Kidney (tissue), 14 donors: Measurements from ENCODE around the gene PNPLA1. TPM values are rescaled to one million over a fixed set of nuclear protein-coding genes. Genes with fewer than 3 reads are reported as not detected.

Experiments
- DNase-seq, 5 donors: peaks; one replicate each; pipeline ENCODE4 v3.0.0-alpha.2; 2013 to 2020
- FAIRE-seq: peaks from 2 replicates; lab custom pipeline; 2012; peaks lifted over from hg19 to GRCh38; lab: Jason Lieb, UNC
- H3K27ac ChIP-seq, 2 donors: one replicate each; pipeline ENCODE4 v1.7.0; 2013; ENCODE audit warnings: low read depth in 2 of 2, low read length in 2 of 2, inconsistent platforms in 1 of 2
- H3K27me3 ChIP-seq: one replicate; pipeline ENCODE4 v1.7.1; 2013; ENCODE audit warnings: low read length, inconsistent platforms; ENCODE audit not compliant: control insufficient read depth, insufficient read depth
- H3K36me3 ChIP-seq, 3 donors: one replicate each; pipeline versions ENCODE4 v1.7.0 to v1.7.1; 2013; ENCODE audit warnings: low read length in 3 of 3, control low read depth in 1 of 3, inconsistent platforms in 1 of 3; ENCODE audit not compliant: insufficient read depth in 3 of 3, control insufficient read depth in 2 of 3
- H3K4me1 ChIP-seq, 3 donors: one replicate each; pipeline versions ENCODE4 v1.7.0 to v1.7.1; 2013; ENCODE audit warnings: low read length in 3 of 3, inconsistent platforms in 1 of 3, low read depth in 1 of 3; ENCODE audit not compliant: control insufficient read depth in 2 of 3, insufficient read depth in 2 of 3
- H3K4me3 ChIP-seq, 3 donors: one replicate each; pipeline versions ENCODE4 v1.7.0 to v1.8.1; 2013; ENCODE audit warnings: low read length in 3 of 3, control low read depth in 1 of 3, inconsistent platforms in 1 of 3
- H3K9ac ChIP-seq, 3 donors: one replicate each; pipeline versions ENCODE4 v1.7.0 to v1.7.1; 2013; ENCODE audit warnings: low read length in 3 of 3, control low read depth in 1 of 3, inconsistent platforms in 1 of 3
- H3K9me3 ChIP-seq, 3 donors: one replicate each; pipeline versions ENCODE4 v1.7.0 to v1.7.1; 2013; ENCODE audit warnings: low read length in 3 of 3, control low read depth in 1 of 3, inconsistent platforms in 1 of 3; ENCODE audit not compliant: control insufficient read depth in 2 of 3, insufficient read depth in 1 of 3
- CTCF ChIP-seq: IDR thresholded peaks from 3 replicates; pipeline ENCODE4 v1.5.1; 2012; ENCODE audit warnings: mild to moderate bottlenecking, moderate library complexity, borderline replicate concordance; ENCODE audit not compliant: insufficient read depth; ENCODE audit errors: extremely low read depth
- intact Hi-C: fragments of 100-400 bp; cut with DNase I; formaldehyde crosslinking; loops from one replicate; pipeline ENCODE4 v1.11.1; 2022
- polyA plus RNA-seq: library from polyadenylated mRNA; stranded (reverse); fragments of 350-450 nt; fragmentation: Illumina TruSeq; extraction: RNeasy Lipid Tissue Mini Kit (QIAGEN cat#74804); gene quantifications from one replicate; pipeline ENCODE4 v1.2.3, GENCODE V29; 2014; ENCODE audit warnings: low read depth, low replicate concordance; ENCODE audit not compliant: insufficient read depth
- total RNA-seq: library from RNA; stranded (reverse); fragmentation: NEBNext Ultra II Directional; extraction: Animal tissue kit (Norgen Biotek cat#: 25700); gene quantifications from one replicate; pipeline ENCODE4 v1.2.1, GENCODE V29; 2021
- donor health status: control.
- donor health status: control.
- donor health status: control.
- donor health status: control.
- donor health status: control.
- donor health status: DM: yes; HTN: yes; CAD: no.
- donor health status: Normal renal cell carcinoma (clear cell type).

Gene PNPLA1
- total and polyA plus RNA-seq, 2 donors from 2014 or later, result 0.19 to 1.2 TPM

DNA sequence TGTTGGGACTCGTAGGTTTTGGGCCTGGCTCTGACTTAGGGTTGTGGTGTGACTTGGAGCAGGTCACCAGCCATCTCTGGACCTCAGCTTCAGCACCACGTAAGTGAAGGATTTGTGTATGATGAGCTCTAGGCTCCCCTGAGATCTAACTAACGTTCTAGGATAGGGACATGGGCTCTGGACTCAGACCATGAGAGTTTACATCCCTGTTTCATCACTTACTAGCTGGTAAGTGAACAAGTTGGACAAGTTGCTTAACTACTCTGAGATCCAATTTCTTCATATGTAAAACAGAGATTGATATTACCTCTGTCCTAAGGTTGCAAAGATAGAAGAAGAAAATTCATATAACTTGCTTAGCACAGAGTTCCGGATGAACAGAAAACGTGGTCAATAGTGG is 20.3 kb upstream of the PNPLA1 start:
- H3K27ac ChIP-seq, result no peak overlapping the region
- H3K9me3 ChIP-seq, result no peaks in the 10 kb centered on the region
- TF ChIP-seq CTCF, result no peak
- DNase-seq (no peak), FAIRE-seq (no peak)
- peaks cover 0 to 7% (median 4%) of the 10 kb centered on the region in 3 donors for H3K4me1 ChIP-seq
- no peaks in the 10 kb centered on the region for H3K27me3 ChIP-seq
- H3K36me3 ChIP-seq, result no peaks in the 10 kb centered on the region
- intact Hi-C loops, result no loop called here
- no peak overlapping the region for H3K4me3 ChIP-seq
- no peak overlapping the region for H3K9ac ChIP-seq

DNA sequence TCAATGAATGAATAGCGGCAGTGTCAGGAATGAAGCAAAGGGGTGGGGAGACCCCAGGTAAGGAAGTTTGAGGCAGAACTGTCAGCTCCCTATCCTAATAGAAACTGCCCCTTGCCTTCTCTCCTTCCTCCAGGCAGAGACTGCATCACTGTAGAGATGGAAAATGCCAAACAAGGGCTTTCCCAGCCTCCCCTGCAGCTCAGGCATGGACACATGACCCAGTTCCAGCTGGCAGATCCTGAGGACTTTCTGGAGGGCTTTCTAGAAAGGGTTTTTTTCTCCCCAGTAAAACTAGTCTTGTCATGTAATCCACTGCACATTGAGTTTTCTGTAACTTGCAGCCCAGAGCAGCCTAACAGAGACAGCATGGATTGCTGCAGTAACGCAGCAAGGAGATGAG is 17.9 kb upstream of the PNPLA1 start:
- no peaks in the 10 kb centered on the region for H3K27me3 ChIP-seq
- no peak overlapping the region for H3K9ac ChIP-seq
- intact Hi-C loops, result no loop called here
- peaks cover 0 to 4% (median 2%) of the 10 kb centered on the region in 3 donors for H3K4me1 ChIP-seq
- FAIRE-seq, result no peak
- no peak for TF ChIP-seq CTCF
- H3K9me3 ChIP-seq, result no peaks in the 10 kb centered on the region
- no peak overlapping the region for H3K4me3 ChIP-seq
- H3K27ac ChIP-seq, result no peak overlapping the region
- DNase-seq, result no peak
- H3K36me3 ChIP-seq, result no peaks in the 10 kb centered on the region

DNA sequence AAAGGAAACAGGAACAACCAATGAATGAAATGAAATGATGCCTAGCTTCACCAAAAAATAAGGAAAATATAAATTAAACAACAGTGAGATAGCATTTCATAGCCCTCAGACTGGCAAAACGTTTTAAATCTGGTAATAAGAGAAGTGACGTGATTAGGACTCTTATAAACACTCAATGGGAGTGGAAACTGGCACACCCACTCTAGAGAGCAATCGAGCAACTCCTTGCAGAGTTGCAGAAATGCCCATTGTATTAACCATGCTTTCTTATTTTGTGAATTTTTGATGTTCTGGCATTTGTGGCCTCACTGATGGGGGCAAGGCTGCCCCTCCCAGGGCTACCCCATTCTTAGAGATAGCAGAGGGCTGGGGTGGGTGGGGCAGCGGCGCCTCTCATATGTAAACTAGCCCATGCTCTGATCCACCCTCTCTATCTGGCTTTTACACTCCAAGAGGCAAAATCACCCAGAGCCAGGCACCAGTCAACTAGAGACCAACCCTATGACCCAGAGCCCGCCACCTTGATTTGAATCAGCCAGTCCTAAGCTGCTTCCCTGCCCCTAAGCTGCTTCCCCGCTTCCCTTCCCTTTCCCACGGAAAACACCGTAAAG is 6.4 kb upstream of the PNPLA1 start:
- peaks cover 0 to 4% (median 0%) of the 10 kb centered on the region in 3 donors for H3K9me3 ChIP-seq
- H3K9ac ChIP-seq, result no peak overlapping the region
- peaks cover 0 to 3% (median 0%) of the 10 kb centered on the region in 3 donors for H3K4me1 ChIP-seq
- intact Hi-C loops, result no loop called here
- FAIRE-seq (no peak), DNase-seq (no peak)
- no peak overlapping the region for H3K4me3 ChIP-seq
- TF ChIP-seq CTCF, result no peak
- no peak overlapping the region for H3K27ac ChIP-seq
- no peaks in the 10 kb centered on the region for H3K27me3 ChIP-seq
- no peaks in the 10 kb centered on the region for H3K36me3 ChIP-seq

DNA sequence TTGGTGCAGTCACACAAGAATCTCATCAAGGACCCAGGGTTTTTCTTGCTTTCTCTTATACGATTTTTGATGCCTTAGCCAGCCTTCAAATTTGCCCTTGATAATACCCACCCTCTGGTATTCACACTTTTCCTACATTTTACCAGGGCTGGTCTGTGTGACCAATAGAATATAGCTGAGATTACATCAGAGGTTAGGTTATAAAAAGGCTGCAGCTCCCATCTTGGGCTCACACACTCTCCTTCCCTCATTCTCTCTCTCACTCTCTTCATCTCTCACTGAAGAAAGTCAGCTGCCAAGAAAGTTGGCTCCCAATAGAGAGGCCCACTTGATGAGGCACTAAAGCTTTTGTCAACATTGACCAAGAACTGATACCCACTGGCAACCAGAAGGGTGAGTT is 4.1 kb upstream of the PNPLA1 start:
- no peak for TF ChIP-seq CTCF
- H3K4me1 ChIP-seq, result peaks cover 0 to 3% (median 0%) of the 10 kb centered on the region in 3 donors
- intact Hi-C loops, result no loop called here
- no peaks in the 10 kb centered on the region for H3K27me3 ChIP-seq
- H3K9me3 ChIP-seq, result peaks cover 0 to 4% (median 0%) of the 10 kb centered on the region in 3 donors
- FAIRE-seq (no peak), DNase-seq (no peak)
- no peak overlapping the region for H3K27ac ChIP-seq
- H3K36me3 ChIP-seq, result no peaks in the 10 kb centered on the region
- H3K9ac ChIP-seq, result no peak overlapping the region
- H3K4me3 ChIP-seq, result no peak overlapping the region
